HG03097 (cell line): ENCODE data around the gene SYNDIG1.
"Not testable (repeated sequence)": the region's sequence is repeated elsewhere in the genome, so short reads cannot be mapped to it uniquely, and the experiment has no call there.

Source experiments
- ATAC-seq: cut with Tn5 transposase; IDR thresholded peaks from one replicate; pipeline ENCODE4 v1.9.1; 2021; ENCODE audit not compliant: unreplicated experiment, low FRiP score

SYNDIG1 gene

DNA sequence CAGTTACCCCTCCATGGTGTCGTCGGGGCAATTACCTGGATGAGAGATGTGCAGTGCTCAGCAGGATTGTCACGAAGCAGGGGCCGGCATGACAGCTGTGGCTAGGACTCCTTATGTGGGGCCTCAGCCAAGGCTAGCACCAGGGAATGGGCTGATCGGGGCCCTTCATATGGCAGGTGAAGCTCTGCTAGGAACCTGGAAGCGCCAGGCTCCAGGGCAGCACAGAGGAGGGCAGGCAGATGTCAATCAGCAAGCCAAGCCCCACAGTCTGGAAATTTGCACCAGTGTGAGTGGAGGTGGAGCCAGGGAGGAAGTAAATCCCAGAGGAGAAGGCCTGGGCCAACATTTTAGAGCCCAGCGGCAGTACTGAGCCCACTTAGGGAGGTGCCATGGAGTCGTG, 21.2 kb downstream of the SYNDIG1 start:
- no peak for ATAC-seq

DNA sequence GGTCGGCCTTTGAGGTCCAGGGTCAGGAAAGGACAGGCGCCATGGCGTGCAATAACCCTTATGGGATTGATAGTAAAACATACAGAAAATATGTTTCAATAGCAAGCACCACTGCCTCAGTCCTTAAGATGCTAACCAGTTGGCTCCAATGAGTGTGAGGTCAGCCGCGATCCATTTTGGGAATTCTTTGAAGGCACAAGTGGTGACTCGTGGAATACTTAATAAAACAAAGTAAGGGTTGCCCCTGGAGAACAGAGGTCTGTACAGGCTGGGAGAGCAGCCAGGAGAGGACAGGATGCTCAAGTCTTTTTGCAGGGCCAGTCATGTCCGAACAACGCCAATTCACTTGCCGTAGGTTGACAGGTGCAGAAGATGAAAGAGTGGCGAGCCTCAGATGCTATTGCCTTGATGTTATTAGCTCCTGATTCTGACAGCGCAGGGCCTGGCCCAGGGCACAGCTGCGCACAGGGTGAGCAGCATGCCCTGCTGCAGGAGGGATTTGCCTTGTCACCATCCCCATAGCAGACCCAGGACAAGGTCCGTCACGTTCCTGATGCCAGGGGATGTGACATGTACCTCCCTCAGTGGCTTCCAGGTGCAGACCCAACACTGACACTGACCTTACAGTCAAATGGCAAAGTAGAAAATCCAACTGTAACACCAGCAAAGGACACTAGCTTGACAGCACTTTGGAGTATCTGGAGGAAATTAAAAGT, 21.8 kb downstream of the SYNDIG1 start:
- no peak for ATAC-seq

GRCh38 chr20:24492031-24492607, 22.7 kb downstream of the SYNDIG1 start:
- no peak for ATAC-seq

DNA sequence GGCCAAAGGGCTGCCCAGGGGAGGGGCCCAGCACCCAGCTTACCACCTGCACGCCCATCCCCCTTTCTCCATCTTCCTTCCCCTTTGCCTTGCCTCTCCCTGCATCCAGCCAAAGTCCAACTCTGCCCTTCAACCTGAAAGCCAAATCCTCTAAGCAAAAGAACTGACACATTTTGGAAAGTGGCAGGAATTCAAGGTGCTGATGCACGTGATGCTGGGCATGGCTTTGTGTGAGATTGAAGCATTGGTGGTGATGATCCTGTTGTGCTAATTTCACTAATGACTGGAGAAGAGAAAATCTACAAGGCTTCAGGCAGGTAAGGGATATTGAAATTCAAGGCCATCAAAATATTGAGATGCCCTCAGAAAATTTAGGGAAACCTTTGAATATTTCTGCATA, 23.3 kb downstream of the SYNDIG1 start:
- ATAC-seq = no peak

- ATAC-seq = no peak
Observed at GRCh38 chr20:24493181-24493580, 23.8 kb downstream of the SYNDIG1 start.

DNA sequence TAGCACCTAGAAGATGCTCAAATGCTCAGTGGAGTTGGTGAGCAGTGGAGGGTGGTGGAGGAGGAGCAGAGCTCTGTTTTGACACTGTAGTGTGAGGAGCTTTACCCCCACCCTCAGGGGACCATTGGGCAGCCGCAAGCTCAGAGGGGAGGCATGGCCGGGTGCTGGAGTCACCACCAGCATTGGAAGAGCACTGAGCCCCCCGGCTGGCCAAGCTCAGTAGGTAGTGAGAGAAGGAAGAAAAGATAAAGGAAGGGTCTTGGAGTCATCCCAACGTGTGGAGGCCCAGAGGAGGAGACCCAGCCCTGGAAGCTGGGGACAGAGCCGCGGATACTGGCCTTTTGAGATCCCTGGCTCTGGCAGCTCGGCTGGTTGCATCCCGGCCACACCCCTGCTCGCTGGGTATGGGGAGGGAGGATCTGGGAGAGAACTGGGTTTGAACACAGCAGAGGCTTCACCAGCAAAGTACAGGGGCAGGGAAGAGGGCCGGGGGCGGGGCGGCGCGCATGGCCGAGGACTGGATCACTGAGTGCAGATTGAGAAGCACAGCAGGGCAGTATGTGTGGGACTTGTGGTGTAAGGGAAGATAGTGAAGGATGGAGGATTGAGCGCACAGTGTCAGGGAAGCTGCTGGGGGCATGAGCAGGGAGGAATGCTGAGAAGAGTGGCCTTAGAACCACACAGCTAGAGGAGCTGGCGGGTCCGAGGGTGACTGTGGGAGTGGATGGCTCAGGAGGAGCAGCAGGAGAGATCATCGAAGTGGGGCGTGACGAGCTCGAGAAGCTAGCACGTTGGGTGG, 24.4 kb downstream of the SYNDIG1 start:
- ATAC-seq = no peak

GRCh38 chr20:24494460-24494920, 25.1 kb downstream of the SYNDIG1 start:
- no peak for ATAC-seq

DNA sequence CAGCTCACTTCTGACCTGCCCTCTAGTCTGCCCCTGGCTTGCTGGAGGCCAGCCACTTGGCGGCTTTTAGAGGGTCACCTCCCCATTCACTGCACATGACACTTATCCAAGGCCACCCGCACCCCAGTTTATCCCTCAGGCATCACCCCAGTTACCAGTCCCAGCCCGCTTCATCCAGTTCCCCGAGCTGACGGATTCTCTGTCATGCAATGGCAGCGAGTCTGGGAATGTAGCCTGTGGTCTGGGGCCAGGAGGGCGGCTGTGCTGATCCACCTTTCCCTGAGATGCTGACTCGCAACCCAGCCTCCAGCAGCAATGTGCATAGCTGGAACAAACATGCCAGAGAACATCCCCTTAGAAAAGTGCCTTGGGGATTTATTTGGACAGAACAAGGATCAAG, 25.8 kb downstream of the SYNDIG1 start:
- no peak for ATAC-seq

DNA sequence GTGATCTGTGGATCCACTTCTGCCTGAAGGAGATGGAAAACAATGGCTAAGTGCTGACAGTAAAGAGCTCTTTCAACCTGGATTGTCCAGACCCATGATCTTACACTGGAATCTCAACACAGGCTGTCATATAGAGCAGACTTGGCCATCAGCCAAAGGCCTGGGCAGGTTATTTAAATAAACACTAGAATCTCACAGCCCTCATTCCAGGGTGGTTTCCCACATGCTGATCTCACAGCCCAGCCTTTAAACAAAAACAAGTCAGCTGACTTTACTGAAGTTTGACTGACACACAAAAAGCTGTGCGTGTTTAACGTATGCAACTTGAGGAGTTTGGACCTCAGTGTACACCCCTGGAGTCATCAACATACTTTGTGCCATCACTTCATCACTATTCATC, 28.4 kb downstream of the SYNDIG1 start:
- no peak for ATAC-seq

DNA sequence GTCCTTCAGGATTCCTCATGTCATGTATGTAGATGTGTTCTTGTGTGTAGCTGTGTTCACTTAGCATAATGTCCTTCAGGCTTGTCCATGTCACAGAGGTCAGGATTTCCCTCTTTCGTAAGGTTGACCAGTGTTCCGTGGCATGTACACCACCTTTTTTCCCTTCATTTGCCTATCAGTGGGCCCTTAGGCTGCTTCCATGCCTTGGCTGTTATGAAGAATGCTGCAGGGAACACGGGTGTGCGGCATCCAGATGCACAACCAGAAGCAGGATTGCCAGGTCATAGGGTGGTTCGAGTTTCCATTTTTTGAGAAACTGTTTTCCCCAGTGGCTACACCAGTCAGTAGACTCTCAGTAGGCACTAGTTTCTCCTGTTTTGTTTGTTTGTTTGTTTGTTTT, 29.2 kb downstream of the SYNDIG1 start:
- ATAC-seq = no peak

DNA sequence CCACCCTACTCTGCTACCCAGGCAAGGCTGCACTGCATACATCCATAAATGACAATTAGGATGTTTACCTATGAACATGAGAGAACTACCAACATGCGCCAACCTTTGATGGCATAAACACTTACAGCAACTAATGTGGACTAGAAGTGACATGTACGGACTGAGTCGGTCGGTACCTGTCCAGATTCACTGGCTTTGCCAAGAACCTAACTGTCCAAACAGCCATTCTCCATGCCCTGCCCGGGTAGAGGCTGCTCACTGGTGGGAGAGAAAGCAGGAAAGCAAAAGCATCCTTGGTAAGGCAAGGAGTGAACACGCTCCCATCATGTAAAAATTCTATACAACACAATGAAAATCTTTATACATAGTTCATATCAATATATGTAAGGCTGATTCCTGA, 30.0 kb downstream of the SYNDIG1 start:
- no peak for ATAC-seq

GRCh38 chr20:24501764-24502556, 32.5 kb downstream of the SYNDIG1 start:
- no peak for ATAC-seq

- ATAC-seq = no peak
Observed at GRCh38 chr20:24502661-24503060, 33.2 kb downstream of the SYNDIG1 start.

DNA sequence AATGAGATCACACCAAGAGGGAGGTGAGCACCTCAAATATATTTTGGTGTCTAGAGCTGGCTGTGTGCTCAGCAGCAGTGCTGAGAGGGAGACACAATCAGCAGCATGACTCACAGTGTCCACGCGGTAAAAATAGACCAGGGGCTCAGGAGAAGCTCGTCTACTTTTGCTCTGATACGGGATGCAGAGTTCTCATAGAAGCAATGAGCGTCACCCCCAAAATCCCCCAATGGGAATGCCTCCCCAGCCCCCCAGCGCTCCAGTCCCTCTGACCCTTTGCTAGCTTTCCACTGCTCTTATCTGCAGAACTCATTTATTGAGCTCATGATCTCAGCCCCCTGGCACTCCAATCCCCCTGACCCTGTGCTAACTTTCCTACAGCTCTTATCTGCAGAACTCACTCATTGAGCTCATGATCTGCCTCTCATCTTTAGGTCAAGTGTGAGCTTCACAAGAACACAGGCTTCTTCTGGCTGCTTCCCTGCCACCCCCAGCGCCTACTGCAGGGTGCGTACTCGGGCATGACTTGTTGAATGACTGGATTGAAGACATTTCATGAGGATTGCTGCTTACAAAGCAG, 34.0 kb downstream of the SYNDIG1 start:
- no peak for ATAC-seq

GRCh38 chr20:24504331-24505285, 35.2 kb downstream of the SYNDIG1 start:
- no peak for ATAC-seq

GRCh38 chr20:24506146-24506545, 36.7 kb downstream of the SYNDIG1 start:
- ATAC-seq = no peak

- ATAC-seq = no peak
Observed at GRCh38 chr20:24506696-24507095, 37.3 kb downstream of the SYNDIG1 start.

DNA sequence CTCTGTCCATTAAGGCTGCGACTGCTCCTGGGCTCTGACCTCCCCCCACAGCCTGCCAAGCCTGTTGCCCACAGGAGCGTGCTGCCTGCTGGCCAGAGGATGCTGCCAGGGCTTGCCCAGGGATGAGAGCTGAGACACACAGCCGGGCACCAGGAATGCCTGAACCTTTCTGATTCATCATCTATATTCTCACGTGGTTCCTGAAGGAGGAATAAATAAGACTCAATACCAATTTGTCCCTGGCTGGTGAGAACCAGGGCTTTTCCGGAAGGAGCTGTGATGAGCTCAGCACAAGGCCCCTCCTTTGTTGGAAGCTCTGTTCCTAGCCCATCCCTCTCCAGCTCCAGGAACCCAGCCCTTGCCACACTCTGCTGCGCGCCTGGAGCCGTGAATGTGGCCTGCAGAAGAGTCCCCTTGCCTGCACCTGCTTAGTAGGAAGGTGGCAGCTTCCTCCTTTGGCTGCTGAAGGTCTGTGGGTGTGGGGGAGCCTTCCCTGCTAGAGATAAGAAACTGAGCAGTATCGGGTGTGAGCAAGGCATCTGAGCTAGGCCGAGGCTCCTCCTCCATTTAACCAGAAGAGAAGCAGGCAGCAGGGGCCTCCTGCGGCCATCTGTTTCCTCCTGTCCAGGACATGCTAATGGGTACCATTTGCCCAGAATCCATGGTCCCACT, 37.9 kb downstream of the SYNDIG1 start:
- ATAC-seq = no peak

DNA sequence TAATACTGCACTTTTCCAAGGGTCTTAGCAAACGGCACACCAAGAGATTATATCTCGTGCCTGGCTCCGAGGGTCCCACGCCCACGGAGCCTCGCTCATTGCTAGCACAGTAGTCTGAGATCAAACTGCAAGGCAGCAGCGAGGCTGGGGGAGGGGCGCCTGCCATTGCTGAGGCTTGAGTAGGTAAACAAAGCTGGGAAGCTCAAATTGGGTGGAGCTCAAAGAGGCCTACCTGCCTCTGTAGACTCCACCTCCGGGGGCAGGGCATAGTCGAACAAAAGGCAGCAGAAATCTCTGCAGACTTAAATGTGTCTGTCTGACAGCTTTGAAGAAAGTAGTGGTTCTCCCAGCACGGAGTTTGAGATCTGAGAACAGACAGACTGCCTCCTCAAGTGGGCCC, 43.0 kb downstream of the SYNDIG1 start:
- not testable (repeated sequence) for ATAC-seq
